ELF-1 (cell line): ENCODE results near the gene ZBTB20.

Experiments
- DNase-seq: peaks from one replicate; pipeline ENCODE4 v3.0.0-alpha.2; 2016; ENCODE audit warnings: low read depth, low spot score

ZBTB20 gene

GRCh38 chr3:114333180-114333922, 813.7 kb downstream of the ZBTB20 start:
- no peak for DNase-seq

GRCh38 chr3:114332342-114333179, 814.5 kb downstream of the ZBTB20 start:
- no peak for DNase-seq

- no peak for DNase-seq
These were observed 815.4 kb downstream of the ZBTB20 start for GRCh38 chr3:114331710-114332109.

GRCh38 chr3:114331007-114331406, 816.1 kb downstream of the ZBTB20 start:
- DNase-seq: no peak

- DNase-seq: no peak
These were observed 817.3 kb downstream of the ZBTB20 start for GRCh38 chr3:114329823-114330222.

- DNase-seq: no peak
These were observed 818.7 kb downstream of the ZBTB20 start for GRCh38 chr3:114328345-114328744.

- no peak for DNase-seq
These were observed 819.4 kb downstream of the ZBTB20 start for GRCh38 chr3:114327665-114328064.

GRCh38 chr3:114323546-114324254, 823.4 kb downstream of the ZBTB20 start:
- no peak for DNase-seq

GRCh38 chr3:114320246-114320645, 826.8 kb downstream of the ZBTB20 start:
- DNase-seq: no peak

GRCh38 chr3:114319453-114319852, 827.6 kb downstream of the ZBTB20 start:
- peak; percentile 61 for DNase-seq

- DNase-seq: peak; percentile 14
These were observed 828.8 kb downstream of the ZBTB20 start for GRCh38 chr3:114318295-114318694.

- DNase-seq: no peak
These were observed 832.8 kb downstream of the ZBTB20 start for GRCh38 chr3:114314282-114314681.

GRCh38 chr3:114313426-114313825, 833.7 kb downstream of the ZBTB20 start:
- no peak for DNase-seq

- no peak for DNase-seq
These were observed 836.4 kb downstream of the ZBTB20 start for GRCh38 chr3:114310695-114311094.

GRCh38 chr3:114308830-114309229, 838.3 kb downstream of the ZBTB20 start:
- DNase-seq: no peak

GRCh38 chr3:114308377-114308776, 838.7 kb downstream of the ZBTB20 start:
- no peak for DNase-seq

GRCh38 chr3:114307832-114308231, 839.3 kb downstream of the ZBTB20 start:
- DNase-seq: no peak

GRCh38 chr3:114307222-114307830, 839.8 kb downstream of the ZBTB20 start:
- DNase-seq: no peak

GRCh38 chr3:114299941-114300624, 847.0 kb downstream of the ZBTB20 start:
- no peak for DNase-seq

- peak; percentile 79 for DNase-seq
These were observed 847.7 kb downstream of the ZBTB20 start for GRCh38 chr3:114299421-114299820.

- DNase-seq: no peak
These were observed 851.1 kb downstream of the ZBTB20 start for GRCh38 chr3:114295946-114296345.
